GM21529 (cell line): ENCODE results near the gene ESRRB.

Source experiments
- ATAC-seq: cut with Tn5 transposase; IDR thresholded peaks from one replicate; pipeline ENCODE4 v1.9.1; 2021; ENCODE audit not compliant: unreplicated experiment

The ESRRB gene

DNA sequence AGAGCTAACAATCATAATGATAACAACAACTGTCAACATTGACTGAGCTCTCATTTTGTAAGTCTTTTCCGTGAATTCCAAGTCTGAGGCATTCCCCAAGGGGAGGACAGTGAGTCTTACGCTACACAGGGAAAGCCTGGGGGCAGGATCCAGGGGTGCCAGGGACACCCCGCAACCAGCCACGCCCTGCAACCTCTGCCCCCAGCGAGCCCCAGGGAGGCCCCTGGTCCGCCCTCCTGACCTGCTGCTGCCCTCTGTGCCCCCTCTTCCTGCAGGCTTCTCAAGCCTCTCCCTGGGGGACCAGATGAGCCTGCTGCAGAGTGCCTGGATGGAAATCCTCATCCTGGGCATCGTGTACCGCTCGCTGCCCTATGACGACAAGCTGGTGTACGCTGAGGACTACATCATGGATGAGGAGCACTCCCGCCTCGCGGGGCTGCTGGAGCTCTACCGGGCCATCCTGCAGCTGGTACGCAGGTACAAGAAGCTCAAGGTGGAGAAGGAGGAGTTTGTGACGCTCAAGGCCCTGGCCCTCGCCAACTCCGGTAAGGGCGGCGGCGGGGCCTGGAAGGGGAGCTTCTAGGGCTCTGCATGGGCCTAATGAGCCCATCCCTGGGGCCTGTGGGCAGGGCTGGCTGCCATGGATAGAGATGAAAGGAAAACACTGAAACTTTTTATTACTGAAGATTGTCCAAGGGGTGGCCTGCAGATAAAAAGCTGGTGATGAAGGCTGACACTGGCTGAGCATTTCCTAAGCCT is 115.4 kb downstream of the ESRRB start:
- ATAC-seq = no peak

GRCh38 chr14:76495983-76496382 is 120.0 kb downstream of the ESRRB start:
- ATAC-seq = no peak

DNA sequence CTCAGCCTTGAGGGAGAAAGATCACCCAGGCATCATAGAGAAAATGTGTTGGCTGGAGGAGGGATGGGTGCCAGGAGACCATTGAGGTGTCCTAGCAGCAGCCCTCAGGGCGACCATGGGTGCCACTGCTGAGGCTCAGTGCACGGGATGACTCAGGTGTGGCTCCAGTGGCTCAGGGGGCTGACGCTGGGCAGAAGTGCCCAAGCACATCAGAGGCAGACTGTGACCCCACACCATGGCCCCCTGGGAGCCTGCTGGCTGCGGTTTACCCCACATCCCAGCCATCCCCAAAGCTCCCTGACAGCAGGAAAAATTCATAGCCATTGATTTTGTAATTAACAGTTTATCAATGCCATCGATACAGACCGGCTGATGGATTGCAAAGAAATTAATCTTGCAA is 120.7 kb downstream of the ESRRB start:
- no peak for ATAC-seq

DNA sequence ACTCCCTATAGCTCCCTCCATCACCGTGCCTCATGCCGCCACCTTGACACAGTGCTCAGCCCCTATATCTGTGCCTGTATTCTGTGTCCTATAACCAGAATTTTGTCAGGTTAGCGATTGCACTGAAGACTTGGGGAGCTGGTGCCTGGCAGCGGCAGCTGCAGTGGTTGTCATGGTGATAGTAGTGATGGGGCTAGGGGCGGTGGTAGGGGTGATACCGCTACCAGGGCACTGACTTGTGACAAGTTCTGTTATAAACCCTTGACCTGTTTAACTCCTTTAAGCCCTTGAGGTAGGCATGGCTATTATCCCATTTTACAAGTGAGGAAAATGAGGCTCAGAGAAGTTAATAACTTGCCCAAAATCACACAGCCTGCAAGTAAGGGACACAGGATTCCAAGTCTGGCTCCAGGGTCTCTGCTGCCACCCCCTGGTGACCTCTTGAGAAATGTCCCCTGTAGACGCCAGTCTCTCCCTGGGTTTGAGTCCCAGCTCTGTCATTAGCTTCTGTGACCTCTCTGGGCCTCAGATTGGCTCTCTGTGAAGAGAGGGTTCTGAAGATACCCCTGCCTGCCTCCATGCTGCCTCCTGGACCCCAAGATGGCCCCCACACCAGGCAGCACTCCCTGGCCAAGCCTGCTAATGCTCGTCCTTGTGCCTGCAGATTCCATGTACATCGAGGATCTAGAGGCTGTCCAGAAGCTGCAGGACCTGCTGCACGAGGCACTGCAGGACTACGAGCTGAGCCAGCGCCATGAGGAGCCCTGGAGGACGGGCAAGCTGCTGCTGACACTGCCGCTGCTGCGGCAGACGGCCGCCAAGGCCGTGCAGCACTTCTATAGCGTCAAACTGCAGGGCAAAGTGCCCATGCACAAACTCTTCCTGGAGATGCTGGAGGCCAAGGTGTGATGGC is 121.9 kb downstream of the ESRRB start:
- ATAC-seq = no peak

DNA sequence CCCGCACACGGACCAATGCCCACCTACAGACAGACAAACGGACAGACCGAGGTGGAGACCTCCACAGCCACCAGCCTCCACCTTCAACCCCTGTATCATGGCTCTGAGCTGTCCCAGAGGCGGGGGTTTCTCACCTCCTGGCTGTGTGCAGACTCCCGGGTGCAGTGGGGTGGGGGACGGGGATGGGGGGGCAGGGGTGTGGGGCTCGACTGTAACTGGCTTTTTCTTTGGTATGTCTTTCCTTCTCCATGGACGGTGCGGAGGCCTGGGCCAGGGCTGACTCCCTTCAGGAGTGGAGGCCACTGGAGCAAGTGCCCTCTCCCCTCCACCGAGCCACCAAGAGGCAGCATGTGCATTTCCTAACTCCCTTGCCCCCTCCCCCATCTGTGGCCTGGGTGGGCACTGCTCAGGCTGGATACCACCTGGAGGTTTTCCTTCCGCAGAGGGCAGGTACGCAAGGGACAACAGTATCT is 122.6 kb downstream of the ESRRB start:
- ATAC-seq = no peak

GRCh38 chr14:76498976-76499375 is 123.0 kb downstream of the ESRRB start:
- no peak for ATAC-seq

DNA sequence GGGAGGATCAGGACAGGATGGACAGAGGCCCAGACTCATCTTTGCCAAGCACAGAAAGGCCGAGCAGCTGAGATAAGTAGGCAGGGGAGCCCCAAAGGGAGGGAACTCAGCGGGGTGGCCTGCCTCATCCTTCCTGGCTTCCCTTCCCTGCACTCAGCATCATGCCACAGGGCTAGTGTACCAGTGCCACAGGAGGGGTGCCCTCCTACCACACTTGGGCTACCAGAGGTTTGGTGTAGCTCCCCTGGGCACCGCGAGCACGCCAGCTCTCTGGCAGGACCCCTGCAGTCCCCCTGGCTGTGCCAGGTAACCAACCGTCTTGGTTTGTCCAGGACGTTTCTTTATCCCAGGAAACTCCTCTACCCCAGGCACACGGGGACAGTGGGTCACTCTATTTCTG is 123.5 kb downstream of the ESRRB start:
- no peak for ATAC-seq

- no peak for ATAC-seq
These were observed 124.1 kb downstream of the ESRRB start for GRCh38 chr14:76500011-76500410.

DNA sequence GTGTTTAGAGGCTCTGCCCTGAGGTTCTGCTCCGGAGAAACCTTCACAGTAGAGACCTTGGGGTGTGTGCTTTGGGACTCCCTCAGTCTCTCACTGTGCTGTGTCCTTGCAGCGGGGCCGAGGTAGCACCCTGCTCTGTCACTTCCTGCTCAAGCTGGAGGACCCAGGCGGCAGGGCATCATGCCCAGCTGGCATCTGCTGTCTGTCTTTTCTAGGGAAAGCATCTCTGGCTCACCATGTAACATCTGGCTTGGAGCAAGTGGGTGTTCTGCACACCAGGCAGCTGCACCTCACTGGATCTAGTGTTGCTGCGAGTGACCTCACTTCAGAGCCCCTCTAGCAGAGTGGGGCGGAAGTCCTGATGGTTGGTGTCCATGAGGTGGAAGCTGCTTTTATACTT is 124.5 kb downstream of the ESRRB start:
- ATAC-seq = no peak

GRCh38 chr14:76501156-76501720 is 125.3 kb downstream of the ESRRB start:
- no peak for ATAC-seq

GRCh38 chr14:76502219-76502618 is 126.3 kb downstream of the ESRRB start:
- ATAC-seq = no peak

DNA sequence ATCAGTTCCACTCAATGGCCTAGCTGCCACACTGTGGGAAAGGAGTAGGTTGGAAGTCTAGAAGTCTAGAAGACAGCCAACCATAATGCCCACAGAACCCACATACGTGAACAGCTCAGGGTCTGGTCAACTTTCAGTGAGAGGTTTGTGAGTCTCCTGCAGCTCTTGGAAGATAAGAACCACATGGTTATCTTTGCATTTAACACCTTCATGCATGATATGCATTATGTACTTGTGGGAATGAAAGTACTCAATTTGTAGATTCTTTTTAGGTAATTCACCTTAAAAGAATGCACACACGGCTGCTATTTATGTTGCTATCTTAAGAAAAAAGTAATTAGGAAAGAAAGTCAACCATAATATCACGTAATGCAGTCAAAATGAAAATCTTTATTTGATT is 126.7 kb downstream of the ESRRB start:
- ATAC-seq = no peak

GRCh38 chr14:76509311-76509710 is 133.4 kb downstream of the ESRRB start:
- ATAC-seq = no peak

DNA sequence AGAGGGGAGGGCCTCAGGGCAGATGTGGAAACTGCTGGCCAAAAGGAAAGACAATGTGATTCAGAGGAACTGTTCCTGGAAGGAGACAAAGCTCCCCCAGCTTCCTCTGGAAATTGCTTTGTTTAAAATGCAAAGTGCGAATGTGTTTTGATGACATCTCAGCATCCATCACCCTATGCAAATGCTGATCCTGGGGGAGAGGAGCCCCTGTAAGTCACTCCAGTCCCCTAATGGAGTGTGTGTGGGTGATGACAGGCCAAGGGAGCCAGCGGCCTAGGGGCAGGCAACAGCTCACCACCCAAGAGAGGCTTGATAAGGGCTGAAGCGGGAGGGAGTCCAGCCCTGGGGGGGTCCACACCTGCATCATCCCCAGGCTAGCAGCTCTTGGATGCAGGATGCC is 134.2 kb downstream of the ESRRB start:
- no peak for ATAC-seq

DNA sequence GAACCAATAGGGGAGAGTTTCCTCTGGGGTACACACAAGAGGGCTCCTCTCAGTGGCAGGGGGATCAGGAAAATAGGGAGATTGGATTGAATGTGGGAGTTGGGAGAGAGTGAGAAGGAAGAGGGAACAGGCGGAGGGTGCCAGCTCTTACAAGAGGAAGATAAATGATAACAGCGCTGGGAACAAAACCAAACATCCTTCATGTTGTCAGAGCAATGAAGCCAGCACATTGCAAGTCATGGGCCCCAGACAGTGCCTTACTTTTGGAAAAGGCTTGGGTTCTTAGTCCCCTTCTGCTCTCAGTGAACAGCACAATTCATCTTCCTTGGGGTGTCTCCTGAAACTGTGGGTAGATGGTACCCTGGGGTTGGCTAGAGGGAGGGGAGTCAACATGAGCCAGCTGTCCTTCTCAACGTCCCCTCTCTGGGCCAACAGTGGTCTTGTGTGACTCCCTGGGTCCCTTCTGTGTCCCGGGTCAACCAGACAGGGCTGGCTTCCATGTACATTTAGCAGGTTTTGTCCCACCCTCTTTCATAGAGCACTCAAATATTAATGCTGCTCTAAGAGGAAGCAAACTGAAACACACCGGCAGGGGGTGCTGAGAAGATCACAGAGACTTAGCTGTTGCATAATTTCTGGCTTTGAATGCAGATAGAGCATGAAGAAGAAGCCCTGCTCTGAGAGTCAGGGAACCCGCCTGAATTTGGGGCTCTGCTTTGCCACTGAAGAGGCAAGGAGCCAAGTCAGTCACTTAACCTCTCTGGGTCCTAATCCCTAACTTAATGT is 138.5 kb downstream of the ESRRB start:
- ATAC-seq = no peak

GRCh38 chr14:76516884-76517283 is 140.9 kb downstream of the ESRRB start:
- ATAC-seq = no peak

- ATAC-seq = no peak
These were observed 142.4 kb downstream of the ESRRB start for GRCh38 chr14:76518366-76518765.

GRCh38 chr14:76525106-76525821 is 149.3 kb downstream of the ESRRB start:
- ATAC-seq = no peak

DNA sequence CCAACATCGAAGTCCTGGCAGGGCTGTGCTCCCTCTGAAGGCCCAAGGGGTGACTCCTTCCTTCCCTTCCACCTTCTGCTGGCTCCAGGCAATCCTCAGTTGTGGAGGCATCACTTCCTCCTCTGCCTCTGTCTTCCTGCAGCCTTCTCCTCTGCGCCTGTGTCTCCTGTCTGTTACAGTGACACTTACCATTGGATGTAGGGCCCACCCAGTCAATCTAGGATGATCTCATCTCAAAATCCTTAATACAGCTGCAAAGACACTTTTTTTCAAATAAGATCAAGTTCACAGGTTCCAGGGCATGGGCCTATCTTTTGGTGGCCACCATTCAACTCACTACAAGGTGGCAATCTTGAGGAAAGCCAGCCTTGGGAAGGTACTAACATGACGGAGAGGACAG is 155.1 kb downstream of the ESRRB start:
- no peak for ATAC-seq

DNA sequence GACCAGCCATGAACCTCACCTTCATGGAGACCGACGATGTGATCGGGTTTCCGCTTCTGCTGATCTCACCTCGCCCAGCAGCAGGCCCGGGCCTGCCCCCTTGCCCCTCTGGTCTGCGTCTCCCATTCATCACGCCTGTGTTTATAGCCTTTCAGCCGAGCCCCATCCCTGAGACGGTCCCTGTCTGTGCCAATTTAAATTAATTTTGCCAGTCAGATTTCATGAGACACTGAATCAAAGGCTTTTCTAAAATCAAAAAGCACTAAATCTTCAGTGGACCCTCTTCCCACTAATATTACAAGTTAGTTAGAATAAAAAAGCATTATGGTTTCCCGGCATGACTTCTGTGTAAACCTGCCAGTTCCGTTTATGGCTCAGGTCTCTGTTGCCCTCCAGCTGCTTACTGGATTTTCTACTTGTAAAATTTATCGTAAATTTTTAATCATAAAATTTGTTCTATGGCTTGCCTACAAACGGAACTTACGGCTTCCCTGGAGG is 155.9 kb downstream of the ESRRB start:
- no peak for ATAC-seq
